H9 (cell line): ENCODE data around the gene KBTBD8. TPM values are rescaled to one million over a fixed set of nuclear protein-coding genes. Genes with fewer than 3 reads are reported as not detected.

Experiments used
- DNase-seq: peaks from one replicate; pipeline ENCODE4 v3.0.0-alpha.2; 2017
- H2AFZ ChIP-seq: one replicate; pipeline ENCODE4 v1.6.1; 2013; ENCODE audit warnings: mild to moderate bottlenecking, low read length, control low read depth, moderate library complexity
- H2AK5ac ChIP-seq: 2 replicates; pipeline ENCODE4 v1.6.1; 2013; ENCODE audit warnings: low read length, control low read depth, mixed read lengths; ENCODE audit not compliant: insufficient read length
- H2BK120ac ChIP-seq: one replicate; pipeline ENCODE4 v1.6.1; 2013; ENCODE audit warnings: low read depth, mild to moderate bottlenecking, low read length, control low read depth, inconsistent platforms; ENCODE audit not compliant: poor library complexity, severe bottlenecking
- H2BK12ac ChIP-seq: 2 replicates; pipeline ENCODE4 v1.6.1; 2013; ENCODE audit warnings: low read length, control low read depth, mixed read lengths, low read depth; ENCODE audit not compliant: insufficient read length
- H2BK15ac ChIP-seq: 2 replicates; pipeline ENCODE4 v1.6.1; 2013; ENCODE audit warnings: low read depth, low read length, control low read depth
- H2BK20ac ChIP-seq: one replicate; pipeline ENCODE4 v1.6.1; 2013; ENCODE audit warnings: low read depth, mild to moderate bottlenecking, low read length, control low read depth, inconsistent platforms; ENCODE audit not compliant: poor library complexity, severe bottlenecking
- H2BK5ac ChIP-seq: 2 replicates; pipeline ENCODE4 v1.6.1; 2013; ENCODE audit warnings: low read length, control low read depth, mixed read lengths; ENCODE audit not compliant: insufficient read length
- H3K14ac ChIP-seq: 2 replicates; pipeline ENCODE4 v1.6.1; 2013; ENCODE audit warnings: low read length, control low read depth; ENCODE audit not compliant: insufficient read depth
- H3K18ac ChIP-seq: 2 replicates; pipeline ENCODE4 v1.6.1; 2013; ENCODE audit warnings: low read depth, mild to moderate bottlenecking, mixed read lengths, low read length, control low read depth; ENCODE audit not compliant: insufficient read length
- H3K23ac ChIP-seq: 2 replicates; pipeline ENCODE4 v1.6.1; 2013; ENCODE audit warnings: low read length, control low read depth, mixed read lengths, low read depth; ENCODE audit not compliant: insufficient read length
- H3K23me2 ChIP-seq: 2 replicates; pipeline ENCODE4 v1.6.1; 2013; ENCODE audit warnings: low read depth, mild to moderate bottlenecking, mixed read lengths, low read length, control low read depth; ENCODE audit not compliant: insufficient read length, poor library complexity, severe bottlenecking
- H3K27ac ChIP-seq: 2 replicates; pipeline ENCODE4 v1.5.1; 2013; ENCODE audit warnings: low read length, control low read depth, mixed read lengths, low read depth; ENCODE audit not compliant: insufficient read length
- H3K27me3 ChIP-seq: 2 replicates; pipeline ENCODE4 v1.6.1; 2013; ENCODE audit warnings: low read length, control low read depth, inconsistent platforms; ENCODE audit not compliant: insufficient read depth
- H3K4ac ChIP-seq: 2 replicates; pipeline ENCODE4 v1.6.1; 2013; ENCODE audit warnings: low read depth, mild to moderate bottlenecking, control low read depth, inconsistent platforms, low read length, moderate library complexity
- H3K4me1 ChIP-seq: 2 replicates; pipeline ENCODE4 v1.6.1; 2013; ENCODE audit warnings: low read length, control low read depth, inconsistent platforms; ENCODE audit not compliant: insufficient read depth
- H3K4me2 ChIP-seq: 2 replicates; pipeline ENCODE4 v1.6.1; 2013; ENCODE audit warnings: low read length, control low read depth, mixed read lengths; ENCODE audit not compliant: insufficient read length, insufficient read depth
- H3K56ac ChIP-seq: 2 replicates; pipeline ENCODE4 v1.6.1; 2013; ENCODE audit warnings: low read depth, mild to moderate bottlenecking, mixed read lengths, low read length, control low read depth; ENCODE audit not compliant: insufficient read length
- H3K79me1 ChIP-seq: 2 replicates; pipeline ENCODE4 v1.6.1; 2013; ENCODE audit warnings: low read depth, mild to moderate bottlenecking, moderate library complexity, low read length, control low read depth, inconsistent platforms; ENCODE audit not compliant: insufficient read depth, poor library complexity, severe bottlenecking
- H3K79me2 ChIP-seq: 2 replicates; pipeline ENCODE4 v1.6.1; 2013; ENCODE audit warnings: low read length, control low read depth, inconsistent platforms; ENCODE audit not compliant: insufficient read depth
- H3K9ac ChIP-seq: 2 replicates; pipeline ENCODE4 v1.6.1; 2013; ENCODE audit warnings: low read length, control low read depth, mixed read lengths; ENCODE audit not compliant: insufficient read length; ENCODE audit errors: extremely low read depth
- H3K9me3 ChIP-seq: one replicate; pipeline ENCODE4 v1.6.1; 2013; ENCODE audit warnings: low read depth, low read length, inconsistent platforms; ENCODE audit not compliant: control insufficient read depth
- H3T11ph ChIP-seq: one replicate; pipeline ENCODE4 v1.6.1; 2013; ENCODE audit warnings: mild to moderate bottlenecking, low read length, control low read depth, inconsistent platforms
- H4K20me1 ChIP-seq: one replicate; pipeline ENCODE4 v1.6.1; 2013; ENCODE audit not compliant: control insufficient read depth, insufficient read length, insufficient read depth
- H4K5ac ChIP-seq: 2 replicates; pipeline ENCODE4 v1.6.1; 2013; ENCODE audit warnings: low read depth, mild to moderate bottlenecking, mixed read lengths, low read length, control low read depth; ENCODE audit not compliant: insufficient read length
- H4K8ac ChIP-seq: replicated peaks from 2 replicates; pipeline ENCODE4 v1.6.1; 2013; ENCODE audit warnings: low read length, control low read depth, mixed read lengths, low read depth; ENCODE audit not compliant: insufficient read length
- H4K91ac ChIP-seq: 2 replicates; pipeline ENCODE4 v1.6.1; 2013; ENCODE audit warnings: low read depth, mild to moderate bottlenecking, moderate library complexity, mixed read lengths, low read length, control low read depth; ENCODE audit not compliant: insufficient read length
- H3K27ac Mint-ChIP-seq, 3 experiments: 2 replicates in 2 of 3; 3 replicates in 1 of 3; pipeline ENCODE4 v1.8.0; 2020 to 2021; ENCODE audit warnings: mixed read lengths in 3 of 3, mild to moderate bottlenecking in 1 of 3, moderate library complexity in 1 of 3
- H3K27me3 Mint-ChIP-seq: 2 replicates; pipeline ENCODE4 v1.8.0; 2021; ENCODE audit warnings: low read depth, mild to moderate bottlenecking, moderate library complexity, mixed read lengths
- H3K36me3 Mint-ChIP-seq, 3 experiments: 2 replicates in 2 of 3; 3 replicates in 1 of 3; pipeline ENCODE4 v1.8.0; 2020 to 2021; ENCODE audit warnings: low read depth in 3 of 3, mixed read lengths in 3 of 3; ENCODE audit not compliant: insufficient read depth in 1 of 3
- H3K4me1 Mint-ChIP-seq, 2 experiments: 2 replicates each; pipeline ENCODE4 v1.8.0; 2020; ENCODE audit warnings: mixed read lengths in 2 of 2
- H3K4me3 Mint-ChIP-seq, 2 experiments: 2 replicates in 1 of 2; 3 replicates in 1 of 2; pipeline ENCODE4 v1.8.0; 2020 to 2021; ENCODE audit warnings: mild to moderate bottlenecking in 2 of 2, mixed read lengths in 2 of 2, moderate library complexity in 1 of 2
- H3K9me3 Mint-ChIP-seq, 2 experiments: 2 replicates in 1 of 2; 3 replicates in 1 of 2; pipeline ENCODE4 v1.8.0; 2020; ENCODE audit warnings: mild to moderate bottlenecking in 2 of 2, mixed read lengths in 2 of 2, moderate library complexity in 1 of 2
- WGBS: extraction: QIAGEN DNeasy Blood & Tissue Kit; methylation state at CpG from one replicate; pipeline ENCODE4 v1.1.7; 2013; ENCODE audit warnings: missing lambda C conversion rate, low lambda C conversion rate, mixed read lengths; ENCODE audit not compliant: insufficient read length; ENCODE audit errors: extremely low coverage; 5-methylcytosine and 5-hydroxymethylcytosine counted together
- total RNA-seq: library from RNA; stranded (reverse); gene quantifications from 2 replicates; pipeline ENCODE4 v1.2.1, GENCODE V29; 2021
- TF ChIP-seq, protein P1 (sequence below): fragments of 200-600 bp; sonication (generic); conservative IDR thresholded peaks from 3 replicates; pipeline ENCODE4 v1.8.0; 2021; ENCODE audit warnings: antibody characterized with exemption, mild to moderate bottlenecking

Gene KBTBD8
- total RNA-seq, 1 experiment from 2014 or later, result 16.7 TPM

DNA sequence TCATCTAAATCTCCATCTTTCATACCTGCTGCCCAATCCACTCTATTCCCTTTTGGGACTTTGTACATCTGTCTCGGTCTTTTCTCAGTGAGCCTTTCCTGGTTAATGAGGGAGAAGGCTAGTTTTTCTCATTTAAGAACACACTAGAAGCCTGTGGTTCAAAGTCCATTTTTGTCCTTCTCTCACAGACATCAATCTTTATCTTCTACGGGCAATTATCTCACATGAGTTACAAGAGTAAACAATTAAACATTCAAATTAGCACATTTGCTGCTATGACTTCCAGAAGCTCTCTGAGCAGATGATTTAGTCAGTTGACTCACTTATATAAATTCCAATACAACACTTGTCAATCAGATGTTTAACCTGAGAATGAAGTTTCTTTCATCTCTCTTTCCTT lies 49.3 kb upstream of the KBTBD8 start:
- no peak overlapping the region for H3K23ac ChIP-seq
- H3K79me2 ChIP-seq, result no peaks in the 10 kb centered on the region
- H3K4me1 ChIP-seq, result no peaks in the 10 kb centered on the region
- Mint-ChIP-seq H3K9me3 (no peaks in the 10 kb centered on the region), H3K36me3 (no peaks in the 10 kb centered on the region), H3K4me3 (no peak overlapping the region), H3K4me1 (no peaks in the 10 kb centered on the region), H3K27ac (no peak overlapping the region), H3K27me3 (no peaks in the 10 kb centered on the region)
- WGBS, result no CpG with 5 or more reads among the region's 2 CpGs
- no peak overlapping the region for H3K56ac ChIP-seq
- H2AFZ ChIP-seq, result no peak overlapping the region
- H4K5ac ChIP-seq, result no peak overlapping the region
- H3K18ac ChIP-seq, result no peak overlapping the region
- H3K4ac ChIP-seq, result no peak overlapping the region
- no peak overlapping the region for H2BK12ac ChIP-seq
- DNase-seq, result no peak
- no peak overlapping the region for H2BK120ac ChIP-seq
- no peak overlapping the region for H2BK5ac ChIP-seq
- no peak overlapping the region for H2AK5ac ChIP-seq
- H3K14ac ChIP-seq, result no peak overlapping the region
- H4K91ac ChIP-seq, result no peak overlapping the region
- no peak overlapping the region for H2BK15ac ChIP-seq
- no peaks in the 10 kb centered on the region for H3K79me1 ChIP-seq
- H2BK20ac ChIP-seq, result no peak overlapping the region
- H3K4me2 ChIP-seq, result no peak overlapping the region
- no peak overlapping the region for H3K27ac ChIP-seq
- no peaks in the 10 kb centered on the region for H3K23me2 ChIP-seq
- TF ChIP-seq, protein P1, sequence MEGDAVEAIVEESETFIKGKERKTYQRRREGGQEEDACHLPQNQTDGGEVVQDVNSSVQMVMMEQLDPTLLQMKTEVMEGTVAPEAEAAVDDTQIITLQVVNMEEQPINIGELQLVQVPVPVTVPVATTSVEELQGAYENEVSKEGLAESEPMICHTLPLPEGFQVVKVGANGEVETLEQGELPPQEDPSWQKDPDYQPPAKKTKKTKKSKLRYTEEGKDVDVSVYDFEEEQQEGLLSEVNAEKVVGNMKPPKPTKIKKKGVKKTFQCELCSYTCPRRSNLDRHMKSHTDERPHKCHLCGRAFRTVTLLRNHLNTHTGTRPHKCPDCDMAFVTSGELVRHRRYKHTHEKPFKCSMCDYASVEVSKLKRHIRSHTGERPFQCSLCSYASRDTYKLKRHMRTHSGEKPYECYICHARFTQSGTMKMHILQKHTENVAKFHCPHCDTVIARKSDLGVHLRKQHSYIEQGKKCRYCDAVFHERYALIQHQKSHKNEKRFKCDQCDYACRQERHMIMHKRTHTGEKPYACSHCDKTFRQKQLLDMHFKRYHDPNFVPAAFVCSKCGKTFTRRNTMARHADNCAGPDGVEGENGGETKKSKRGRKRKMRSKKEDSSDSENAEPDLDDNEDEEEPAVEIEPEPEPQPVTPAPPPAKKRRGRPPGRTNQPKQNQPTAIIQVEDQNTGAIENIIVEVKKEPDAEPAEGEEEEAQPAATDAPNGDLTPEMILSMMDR, result no peak
- no peak overlapping the region for H3K9ac ChIP-seq
- H4K8ac ChIP-seq, result no peak overlapping the region
- no peaks in the 10 kb centered on the region for H4K20me1 ChIP-seq
- no peaks in the 10 kb centered on the region for H3K9me3 ChIP-seq
- no peaks in the 10 kb centered on the region for H3K27me3 ChIP-seq
- no peak overlapping the region for H3T11ph ChIP-seq
